GM18511 (cell line): Measurements from ENCODE around the gene TPTE.
"Not testable (repeated sequence)": the region's sequence is repeated elsewhere in the genome, so short reads cannot be mapped to it uniquely, and the experiment has no call there.

Experiments used
- ATAC-seq: cut with Tn5 transposase; IDR thresholded peaks from one replicate; pipeline ENCODE4 v1.9.1; 2021; ENCODE audit warnings: mild to moderate bottlenecking, moderate library complexity; ENCODE audit not compliant: unreplicated experiment

Gene TPTE

GRCh38 chr21:10616535-10616934 lies 95.2 kb downstream of the TPTE start:
- ATAC-seq = no peak

GRCh38 chr21:10617133-10617752 lies 95.9 kb downstream of the TPTE start:
- ATAC-seq = not testable (repeated sequence)

GRCh38 chr21:10627316-10627863 lies 106.0 kb downstream of the TPTE start:
- no peak for ATAC-seq

- not testable (repeated sequence) for ATAC-seq
Measured at GRCh38 chr21:10629239-10629638, 107.9 kb downstream of the TPTE start.

- not testable (repeated sequence) for ATAC-seq
Measured at GRCh38 chr21:10630829-10631228, 109.4 kb downstream of the TPTE start.

GRCh38 chr21:10631316-10631715 lies 109.9 kb downstream of the TPTE start:
- ATAC-seq = not testable (repeated sequence)

GRCh38 chr21:10638144-10638543 lies 116.8 kb downstream of the TPTE start:
- not testable (repeated sequence) for ATAC-seq

DNA sequence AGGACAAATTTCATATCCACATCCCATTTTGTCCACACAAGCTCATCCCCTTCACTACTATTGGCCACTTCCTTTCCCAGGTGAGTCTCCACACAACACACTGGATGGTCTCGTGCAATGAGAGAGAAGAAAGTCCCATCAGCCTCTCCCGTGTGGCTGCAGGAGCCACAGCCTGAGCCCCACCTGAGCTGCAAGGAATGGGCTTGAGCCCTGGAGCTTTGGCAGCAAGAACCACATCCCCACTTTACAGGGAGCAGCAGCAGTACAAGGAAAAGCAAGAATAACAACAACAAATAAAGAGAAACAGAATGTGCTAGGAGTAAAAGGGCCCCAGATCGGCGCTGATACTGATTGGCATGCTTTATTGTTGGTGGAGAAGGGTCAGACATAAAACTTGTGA lies 117.7 kb downstream of the TPTE start:
- ATAC-seq = no peak

- not testable (repeated sequence) for ATAC-seq
Measured at GRCh38 chr21:10639746-10640145, 118.4 kb downstream of the TPTE start.

- ATAC-seq = no peak
Measured at GRCh38 chr21:10640446-10640845, 119.1 kb downstream of the TPTE start.

DNA sequence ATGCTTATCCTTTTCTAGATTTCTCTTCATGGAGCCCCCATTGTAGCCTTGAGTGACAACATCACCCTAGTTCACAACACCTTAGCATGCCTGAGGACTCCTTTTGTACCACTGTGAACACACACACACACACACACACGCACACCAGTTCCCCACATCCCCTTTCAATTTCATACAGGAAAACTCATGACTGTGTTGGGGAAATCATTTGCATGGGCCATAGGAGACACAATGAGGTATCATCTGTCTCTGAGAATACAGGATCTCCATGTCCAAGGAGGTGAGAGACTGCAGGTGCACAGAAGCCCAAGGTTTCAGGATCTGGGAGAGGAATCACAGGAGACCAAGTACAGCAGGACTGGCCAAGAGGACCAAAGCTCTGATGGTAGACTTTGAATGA lies 119.7 kb downstream of the TPTE start:
- ATAC-seq = no peak

DNA sequence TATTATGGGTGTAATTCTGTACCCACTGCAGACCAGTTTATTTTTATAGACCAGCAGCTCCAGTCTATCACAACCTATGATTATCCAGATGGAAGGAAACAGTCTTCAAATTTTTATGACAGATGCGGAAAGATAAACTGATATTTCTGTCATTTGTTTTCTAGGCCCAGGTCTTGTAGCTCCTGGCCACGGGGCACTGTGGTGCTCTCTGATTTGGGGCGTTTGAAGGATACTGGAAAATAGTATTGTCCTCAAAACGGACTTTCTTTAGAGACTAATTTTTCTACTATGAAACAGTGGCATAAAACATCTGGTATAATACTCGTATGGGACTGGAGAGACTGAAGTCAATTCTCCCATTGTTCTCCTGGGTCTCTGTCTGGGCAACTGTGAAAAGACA lies 124.3 kb downstream of the TPTE start:
- ATAC-seq = not testable (repeated sequence)

DNA sequence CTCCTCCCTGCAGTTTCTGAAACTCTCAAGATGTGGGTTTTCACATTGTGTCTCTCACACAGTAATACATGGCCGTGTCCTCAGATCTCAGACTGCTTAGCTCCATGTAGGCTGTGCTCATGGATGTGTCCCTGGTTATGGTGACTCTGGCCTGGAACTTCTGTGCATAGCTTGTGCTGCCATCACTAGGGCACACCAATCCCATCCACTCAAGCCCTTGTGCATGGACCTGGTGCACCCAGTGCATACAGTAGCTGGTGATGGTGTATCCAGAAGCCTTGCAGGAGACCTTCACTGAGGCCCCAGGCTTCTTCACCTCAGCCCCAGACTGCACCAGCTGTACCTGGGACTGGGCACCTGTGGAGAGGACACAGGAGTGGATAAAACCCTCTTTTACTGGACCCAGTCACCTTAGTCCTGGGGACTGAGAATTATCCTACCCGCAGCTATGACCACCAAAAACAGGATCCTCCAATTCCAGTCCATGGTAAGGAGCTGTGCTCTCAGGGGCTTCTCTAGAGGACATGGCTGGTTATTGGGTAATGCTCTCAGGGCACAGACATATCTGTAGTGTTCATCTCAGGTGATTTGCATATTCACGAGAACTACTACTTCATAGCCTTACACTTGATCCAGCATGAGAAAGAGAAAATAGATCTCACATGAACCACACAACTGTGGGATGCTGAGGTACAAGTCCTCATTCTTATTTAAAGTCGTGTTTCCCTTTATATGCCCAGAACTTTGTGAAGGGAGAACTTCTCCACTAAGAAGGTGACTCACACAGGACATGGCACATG lies 128.2 kb downstream of the TPTE start:
- ATAC-seq = not testable (repeated sequence)

- not testable (repeated sequence) for ATAC-seq
Measured at GRCh38 chr21:10650297-10650696, 128.9 kb downstream of the TPTE start.
